ENCODE results near the gene DNAH11. TPM values are rescaled to one million over a fixed set of nuclear protein-coding genes. Genes with fewer than 3 reads are reported as not detected.
A peak's percentile ranks its signal among the peaks of the same experiment; 100 is the strongest.

DNAH11 gene
- total and polyA plus RNA-seq, 2 of the 4 experiments (the other 2 are of a cell fraction): not detected

DNA sequence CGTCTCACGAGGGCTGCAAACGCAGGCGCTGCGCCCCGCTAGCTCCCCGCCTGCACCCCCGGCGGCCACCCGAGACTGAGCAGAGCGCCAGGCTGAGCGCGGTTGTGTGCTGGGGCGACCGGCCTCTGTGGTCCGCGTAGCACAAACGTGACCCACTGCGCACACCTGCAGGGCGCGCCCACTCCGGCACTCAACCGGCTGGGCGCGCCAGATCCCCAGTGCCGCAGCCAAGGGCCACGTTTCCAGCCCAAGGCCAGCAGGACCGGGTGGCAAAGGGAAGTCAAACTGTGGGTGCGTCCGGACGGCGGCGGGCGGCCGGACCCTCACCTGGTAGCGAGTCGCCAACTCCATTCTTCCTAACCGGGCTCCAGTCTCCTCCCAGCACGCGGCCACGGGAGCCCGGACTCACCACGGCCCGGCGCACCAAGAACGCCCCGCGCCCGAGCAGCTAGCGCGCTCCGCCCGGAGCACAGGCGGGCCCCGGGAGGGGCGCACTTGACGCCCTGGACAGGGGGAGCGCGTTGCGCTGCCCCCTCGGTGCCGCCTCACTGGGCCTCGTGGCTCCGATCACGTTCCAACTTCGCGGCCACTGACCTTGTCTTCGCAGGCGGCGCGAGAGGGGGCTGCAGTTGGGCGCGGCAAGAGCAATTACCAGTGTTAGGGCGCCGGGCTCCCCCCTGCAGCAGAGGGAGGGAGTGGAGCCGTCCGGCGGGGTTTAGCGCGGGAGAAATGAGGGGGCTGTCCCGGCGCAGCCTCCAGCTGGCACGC, 402.8 kb downstream of the DNAH11 start, which contains the start of gene CDCA7L (continued):
- TF ChIP-seq CHD1 (IDR thresholded peaks at IDR 0.05; ENCODE audit: low read depth, low read length): peak; percentile 98; the same call in 1 of the 2 replicates
- TF ChIP-seq RFX5 (IDR thresholded peaks at IDR 0.05; ENCODE audit: low read depth, low read length): no peak
- 0 out of 2 replicates have a peak, but pooled peaks have one; percentile 59 for TF ChIP-seq POLR2A (IDR thresholded peaks at IDR 0.05; ENCODE audit: low read depth, low read length)

DNA sequence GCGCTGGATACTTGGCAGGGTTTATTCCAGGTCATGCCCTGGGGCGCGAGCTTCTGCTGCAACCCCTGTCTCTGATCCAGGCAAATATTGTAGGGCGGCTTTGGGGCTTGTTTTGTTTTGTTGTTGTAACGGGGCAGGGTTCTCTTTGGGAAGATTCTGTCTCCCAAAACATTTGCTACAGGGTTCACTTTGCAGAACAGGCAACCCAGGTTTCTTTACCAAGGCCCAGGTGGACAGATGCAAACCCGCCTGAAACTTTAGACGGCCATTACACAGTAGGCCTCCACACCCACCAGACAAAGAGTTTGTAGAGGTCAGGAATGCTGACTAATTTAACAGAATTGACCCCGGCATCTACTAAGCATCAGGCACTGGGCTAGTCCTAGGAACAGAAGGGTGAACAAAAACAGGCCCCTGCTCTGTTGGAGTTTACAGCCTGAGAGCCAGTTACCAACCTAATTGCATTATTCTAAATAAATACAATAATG, 403.4 kb downstream of the DNAH11 start:
- H3K9ac ChIP-seq (ENCODE audit: low read depth, low read length): no peak overlapping the region
- H3K23ac ChIP-seq (ENCODE audit: low read depth, low read length): no peak overlapping the region
- no peak overlapping the region for H2BK120ac ChIP-seq (ENCODE audit: low read depth, low read length)
- no peak overlapping the region for H3K27ac ChIP-seq (ENCODE audit: insufficient read depth, low read length)
- H2BK5ac ChIP-seq (ENCODE audit: low read depth, low read length, poor library complexity, severe bottlenecking): no peak overlapping the region
- no peak overlapping the region for H4K91ac ChIP-seq (ENCODE audit: insufficient read depth, low read depth, low read length)
- ATAC-seq (ENCODE audit: low read depth) (no peak), DNase-seq (no peak)
- H2BK20ac ChIP-seq (ENCODE audit: low read depth, low read length): no peak overlapping the region
- peak overlapping the region; percentile 99 for H2AFZ ChIP-seq (replicated peaks; ENCODE audit: low read length, poor library complexity)
- H4K20me1 ChIP-seq (ENCODE audit: insufficient read depth, low read length): no peaks in the 10 kb centered on the region
- H4K8ac ChIP-seq (ENCODE audit: low read depth in 2 of 2, low read length in 2 of 2): peak overlapping the region in 1 of 2 experiments; percentile 59; a peak in 2 of 4 replicates
- peak overlapping the region; percentile 23 for H2AK9ac ChIP-seq (replicated peaks; ENCODE audit: low read depth, low read length, poor library complexity)
- no peak overlapping the region for H3K18ac ChIP-seq (ENCODE audit: low read depth, low read length)
- H3K79me1 ChIP-seq (ENCODE audit: low read depth in 1 of 2, low read length in 2 of 2): peaks cover 13 to 15% of the 10 kb centered on the region in 2 experiments; a peak in 3 of 4 replicates
- no CpG with 5 or more reads among the region's 8 CpGs for WGBS, 2 experiments (ENCODE audit: extremely low coverage in 2 of 2, insufficient read length in 1 of 2)
- H2AK5ac ChIP-seq (ENCODE audit: low read depth, low read length): no peak overlapping the region
- POLR2A ChIA-PET (ENCODE audit: unreplicated experiment): no interaction called here
- no peaks in the 10 kb centered on the region; the same call in 1 of the 2 replicates for H3K9me1 ChIP-seq (ENCODE audit: insufficient read depth, low read length)
- no peak for TF ChIP-seq NFE2L2 (IDR thresholded peaks at IDR 0.05; ENCODE audit: low read depth, low read length)
- TF ChIP-seq SMC3 (IDR thresholded peaks at IDR 0.05; ENCODE audit: low read depth, low read length): no peak
- peak overlapping the region; percentile 66 for H3K4me2 ChIP-seq (ENCODE audit: low read depth, low read length)
- H3K36me3 ChIP-seq (ENCODE audit: control insufficient read depth, insufficient read depth, low read length): no peaks in the 10 kb centered on the region
- H2BK15ac ChIP-seq (ENCODE audit: low read depth, low read length): no peak overlapping the region
- no peak overlapping the region for H3K4ac ChIP-seq (ENCODE audit: low read depth, low read length)
- intact Hi-C loops (cut with micrococcal nuclease) (no loop called here), in situ Hi-C loops (cut with MboI; ENCODE audit: low sequenced_read_pairs) (no loop called here), dilution Hi-C loops (cut with HindIII; ENCODE audit: low sequenced_read_pairs, unreplicated experiment) (no loop called here)
- no peak overlapping the region for H4K5ac ChIP-seq (ENCODE audit: low read depth, low read length)
- H3K4me1 ChIP-seq (ENCODE audit: control insufficient read depth, insufficient read depth, low read length): peaks cover 3% of the 10 kb centered on the region; the same call in 1 of the 2 replicates
- no peaks in the 10 kb centered on the region for H3K9me3 ChIP-seq (ENCODE audit: control insufficient read depth, insufficient read depth, low read length)
- no TSS peak for BruUV-seq (replicated peaks)
- H3K4me3 ChIP-seq (ENCODE audit: insufficient read depth, low read depth, low read length): peak overlapping the region; percentile 19; the same call in 1 of the 2 replicates
- no peak overlapping the region for H3K56ac ChIP-seq (ENCODE audit: extremely low read depth, insufficient read depth, low read length)
- H3K27me3 ChIP-seq (ENCODE audit: control insufficient read depth, insufficient read depth, low read length): 0 out of 2 replicates have a peak, but pooled peaks cover 2% of the 10 kb centered on the region
- no peak overlapping the region for H3K14ac ChIP-seq (replicated peaks; ENCODE audit: low read depth, low read length)
- CTCF ChIA-PET: interaction anchor here (1.4 kb wide), 1 partner anchor 27 kb away, joined by 3 read pairs; no protein-coding TSS in a partner anchor

Data from IMR-90 (cell line).